T-helper 1 cell treated with Interleukin-12 subunit alpha and Interleukin-12 subunit beta and Interleukin-4 antibody, amounts not matched to agents 30 ng/mL and 1 ng/mL, for 36 hours (primary cell): ENCODE measurements around the gene CEP192. TPM values are rescaled to one million over a fixed set of nuclear protein-coding genes. Genes with fewer than 3 reads are reported as not detected.

Source experiments
- total RNA-seq: library from RNA; stranded (reverse); gene quantifications from 2 replicates; pipeline ENCODE4 v1.2.3, GENCODE V29; 2022

The CEP192 gene
- total RNA-seq, 1 donor from 2014 or later: 46.8 TPM

Other genes starting within 250 kb of the CEP192 start
- 85.3 and 95.2 TPM in 2 replicates for gene PTPN2, start 107.1 kb upstream of the CEP192 start, total RNA-seq
- 56.6 and 59.6 TPM in 2 replicates for gene SEH1L, start 43.4 kb upstream of the CEP192 start, total RNA-seq
- gene LDLRAD4, start 227.4 kb downstream of the CEP192 start, total RNA-seq: 23.7 and 24.7 TPM in 2 replicates